ENCODE measurements around the gene ITGAD. TPM values are rescaled to one million over a fixed set of nuclear protein-coding genes. Genes with fewer than 3 reads are reported as not detected.

The ITGAD gene
- polyA plus RNA-seq, 2 donors = 0.02 TPM; not detected in 1

- 21% methylated on average over 47 to 77 of the region's 83 CpGs for WGBS, 2 donors
- no peaks in the 10 kb centered on the region for H3K27me3 ChIP-seq (ENCODE audit: control insufficient read depth in 1 of 2, insufficient read depth in 2 of 2, low read length in 2 of 2)
- H3K27ac ChIP-seq (ENCODE audit: low read depth in 2 of 2, low read length in 1 of 2) = no peak overlapping the region
- H3K4me1 ChIP-seq (ENCODE audit: control insufficient read depth in 2 of 2, insufficient read depth in 2 of 2, low read length in 1 of 2) = peaks cover 0 to 5% of the 10 kb centered on the region in 2 donors
- H3K36me3 ChIP-seq (ENCODE audit: control insufficient read depth in 2 of 2, insufficient read depth in 2 of 2, low read length in 1 of 2) = no peaks in the 10 kb centered on the region
- H3K4me3 ChIP-seq (ENCODE audit: low read depth in 1 of 2, low read length in 2 of 2) = peak overlapping the region; percentile 29 to 37
- no peaks in the 10 kb centered on the region for H3K9me3 ChIP-seq (ENCODE audit: control insufficient read depth in 2 of 2, insufficient read depth in 1 of 2, low read depth in 1 of 2, low read length in 1 of 2)
These were observed 34.5 kb downstream of the ITGAD start for GRCh38 chr16:31427441-31428278.

- Histone ChIP-seq H3K27ac (ENCODE audit: low read depth in 2 of 2, low read length in 1 of 2) (no peak within 1 kb of the TSS), H3K4me3 (ENCODE audit: low read depth in 1 of 2, low read length in 2 of 2) (peak within 1 kb of the TSS; percentile 29 to 37), H3K27me3 (ENCODE audit: control insufficient read depth in 1 of 2, insufficient read depth in 2 of 2, low read length in 2 of 2) (no peaks in the 10 kb centered on the region), H3K4me1 (ENCODE audit: control insufficient read depth in 2 of 2, insufficient read depth in 2 of 2, low read length in 1 of 2) (peaks cover 0 to 5% of the 10 kb centered on the region in 2 donors), H3K9me3 (ENCODE audit: control insufficient read depth in 2 of 2, insufficient read depth in 1 of 2, low read depth in 1 of 2, low read length in 1 of 2) (no peaks in the 10 kb centered on the region), H3K36me3 (ENCODE audit: control insufficient read depth in 2 of 2, insufficient read depth in 2 of 2, low read length in 1 of 2) (no peaks in the 10 kb centered on the region)
- WGBS, 2 donors = 59 to 82% methylated on average over 4 to 7 of the region's 7 CpGs
These were observed 35.1 kb downstream of the ITGAD start, which contains the start of gene COX6A2 for GRCh38 chr16:31428279-31428597. COX6A2 (minus strand) TSS chr16:31428360; CDS start chr16:31428325, 35 bp downstream.

GRCh38 chr16:31428638-31429247, 35.6 kb downstream of the ITGAD start:
- H3K27ac ChIP-seq (ENCODE audit: low read depth in 2 of 2, low read length in 1 of 2) = no peak overlapping the region
- no peaks in the 10 kb centered on the region for H3K36me3 ChIP-seq (ENCODE audit: control insufficient read depth in 2 of 2, insufficient read depth in 2 of 2, low read length in 1 of 2)
- H3K4me1 ChIP-seq (ENCODE audit: control insufficient read depth in 2 of 2, insufficient read depth in 2 of 2, low read length in 1 of 2) = peaks cover 0 to 5% of the 10 kb centered on the region in 2 donors
- no peak overlapping the region for H3K4me3 ChIP-seq (ENCODE audit: low read depth in 1 of 2, low read length in 2 of 2)
- 60 to 73% methylated on average over 7 of the region's 7 CpGs for WGBS, 2 donors
- H3K27me3 ChIP-seq (ENCODE audit: control insufficient read depth in 1 of 2, insufficient read depth in 2 of 2, low read length in 2 of 2) = no peaks in the 10 kb centered on the region
- no peaks in the 10 kb centered on the region for H3K9me3 ChIP-seq (ENCODE audit: control insufficient read depth in 2 of 2, insufficient read depth in 1 of 2, low read depth in 1 of 2, low read length in 1 of 2)

- Histone ChIP-seq H3K36me3 (ENCODE audit: control insufficient read depth in 2 of 2, insufficient read depth in 2 of 2, low read length in 1 of 2) (no peaks in the 10 kb centered on the region), H3K4me1 (ENCODE audit: control insufficient read depth in 2 of 2, insufficient read depth in 2 of 2, low read length in 1 of 2) (peaks cover 0 to 3% of the 10 kb centered on the region in 2 donors), H3K9me3 (ENCODE audit: control insufficient read depth in 2 of 2, insufficient read depth in 1 of 2, low read depth in 1 of 2, low read length in 1 of 2) (no peaks in the 10 kb centered on the region), H3K4me3 (ENCODE audit: low read depth in 1 of 2, low read length in 2 of 2) (no peak overlapping the region), H3K27me3 (ENCODE audit: control insufficient read depth in 1 of 2, insufficient read depth in 2 of 2, low read length in 2 of 2) (no peaks in the 10 kb centered on the region), H3K27ac (ENCODE audit: low read depth in 2 of 2, low read length in 1 of 2) (no peak overlapping the region)
- WGBS, 2 donors = 10% methylated on average over 1 of the region's 1 CpG
These were observed 36.2 kb downstream of the ITGAD start for GRCh38 chr16:31429314-31429713.

- no peak overlapping the region for H3K4me3 ChIP-seq (ENCODE audit: low read depth in 1 of 2, low read length in 2 of 2)
- peaks cover 0 to 3% of the 10 kb centered on the region in 2 donors for H3K4me1 ChIP-seq (ENCODE audit: control insufficient read depth in 2 of 2, insufficient read depth in 2 of 2, low read length in 1 of 2)
- no peaks in the 10 kb centered on the region for H3K36me3 ChIP-seq (ENCODE audit: control insufficient read depth in 2 of 2, insufficient read depth in 2 of 2, low read length in 1 of 2)
- no peaks in the 10 kb centered on the region for H3K27me3 ChIP-seq (ENCODE audit: control insufficient read depth in 1 of 2, insufficient read depth in 2 of 2, low read length in 2 of 2)
- no peaks in the 10 kb centered on the region for H3K9me3 ChIP-seq (ENCODE audit: control insufficient read depth in 2 of 2, insufficient read depth in 1 of 2, low read depth in 1 of 2, low read length in 1 of 2)
- no peak overlapping the region for H3K27ac ChIP-seq (ENCODE audit: low read depth in 2 of 2, low read length in 1 of 2)
- 84 to 90% methylated on average over 3 of the region's 3 CpGs for WGBS, 2 donors
These were observed 36.7 kb downstream of the ITGAD start for GRCh38 chr16:31429796-31430195.

- no peak overlapping the region for H3K27ac ChIP-seq (ENCODE audit: low read depth in 2 of 2, low read length in 1 of 2)
- no peak overlapping the region for H3K4me3 ChIP-seq (ENCODE audit: low read depth in 1 of 2, low read length in 2 of 2)
- 44 to 49% methylated on average over 5 of the region's 5 CpGs for WGBS, 2 donors
These were observed 37.4 kb downstream of the ITGAD start for GRCh38 chr16:31430380-31431052.

GRCh38 chr16:31435341-31436220, 42.4 kb downstream of the ITGAD start:
- WGBS, 2 donors = 65 to 70% methylated on average over 45 to 47 of the region's 47 CpGs
- no peaks in the 10 kb centered on the region for H3K9me3 ChIP-seq (ENCODE audit: control insufficient read depth in 2 of 2, insufficient read depth in 1 of 2, low read depth in 1 of 2, low read length in 1 of 2)
- no peaks in the 10 kb centered on the region for H3K27me3 ChIP-seq (ENCODE audit: control insufficient read depth in 1 of 2, insufficient read depth in 2 of 2, low read length in 2 of 2)
- no peak overlapping the region for H3K27ac ChIP-seq (ENCODE audit: low read depth in 2 of 2, low read length in 1 of 2)
- H3K4me1 ChIP-seq (ENCODE audit: control insufficient read depth in 2 of 2, insufficient read depth in 2 of 2, low read length in 1 of 2) = peaks cover 0 to 7% of the 10 kb centered on the region in 2 donors
- no peaks in the 10 kb centered on the region for H3K36me3 ChIP-seq (ENCODE audit: control insufficient read depth in 2 of 2, insufficient read depth in 2 of 2, low read length in 1 of 2)
- no peak overlapping the region for H3K4me3 ChIP-seq (ENCODE audit: low read depth in 1 of 2, low read length in 2 of 2)

More at GRCh38 chr16:31430380-31431052, 37.4 kb downstream of the ITGAD start:
- no peaks in the 10 kb centered on the region for H3K36me3 ChIP-seq (ENCODE audit: control insufficient read depth in 2 of 2, insufficient read depth in 2 of 2, low read length in 1 of 2)
- H3K4me1 ChIP-seq (ENCODE audit: control insufficient read depth in 2 of 2, insufficient read depth in 2 of 2, low read length in 1 of 2) = peaks cover 0 to 5% of the 10 kb centered on the region in 2 donors
- no peaks in the 10 kb centered on the region for H3K9me3 ChIP-seq (ENCODE audit: control insufficient read depth in 2 of 2, insufficient read depth in 1 of 2, low read depth in 1 of 2, low read length in 1 of 2)
- H3K27me3 ChIP-seq (ENCODE audit: control insufficient read depth in 1 of 2, insufficient read depth in 2 of 2, low read length in 2 of 2) = no peaks in the 10 kb centered on the region

- Histone ChIP-seq H3K4me3 (ENCODE audit: low read depth in 1 of 2, low read length in 2 of 2) (no peak overlapping the region), H3K27ac (ENCODE audit: low read depth in 2 of 2, low read length in 1 of 2) (no peak overlapping the region), H3K36me3 (ENCODE audit: control insufficient read depth in 2 of 2, insufficient read depth in 2 of 2, low read length in 1 of 2) (no peaks in the 10 kb centered on the region), H3K27me3 (ENCODE audit: control insufficient read depth in 1 of 2, insufficient read depth in 2 of 2, low read length in 2 of 2) (no peaks in the 10 kb centered on the region), H3K9me3 (ENCODE audit: control insufficient read depth in 2 of 2, insufficient read depth in 1 of 2, low read depth in 1 of 2, low read length in 1 of 2) (no peaks in the 10 kb centered on the region), H3K4me1 (ENCODE audit: control insufficient read depth in 2 of 2, insufficient read depth in 2 of 2, low read length in 1 of 2) (peaks cover 0 to 7% of the 10 kb centered on the region in 2 donors)
- WGBS, 2 donors = 93 to 94% methylated on average over 36 to 44 of the region's 44 CpGs
These were observed 43.3 kb downstream of the ITGAD start for GRCh38 chr16:31436221-31437045.

All from esophagus (tissue), 2 donors.